GM18519 (cell line): ENCODE measurements around the gene CEACAM21.
"Not testable (repeated sequence)": the region's sequence is repeated elsewhere in the genome, so short reads cannot be mapped to it uniquely, and the experiment has no call there.

Experiments used
- ATAC-seq: cut with Tn5 transposase; IDR thresholded peaks from one replicate; pipeline ENCODE4 v1.9.1; 2021; ENCODE audit warnings: mild to moderate bottlenecking, moderate library complexity; ENCODE audit not compliant: unreplicated experiment, low FRiP score

CEACAM21 gene

DNA sequence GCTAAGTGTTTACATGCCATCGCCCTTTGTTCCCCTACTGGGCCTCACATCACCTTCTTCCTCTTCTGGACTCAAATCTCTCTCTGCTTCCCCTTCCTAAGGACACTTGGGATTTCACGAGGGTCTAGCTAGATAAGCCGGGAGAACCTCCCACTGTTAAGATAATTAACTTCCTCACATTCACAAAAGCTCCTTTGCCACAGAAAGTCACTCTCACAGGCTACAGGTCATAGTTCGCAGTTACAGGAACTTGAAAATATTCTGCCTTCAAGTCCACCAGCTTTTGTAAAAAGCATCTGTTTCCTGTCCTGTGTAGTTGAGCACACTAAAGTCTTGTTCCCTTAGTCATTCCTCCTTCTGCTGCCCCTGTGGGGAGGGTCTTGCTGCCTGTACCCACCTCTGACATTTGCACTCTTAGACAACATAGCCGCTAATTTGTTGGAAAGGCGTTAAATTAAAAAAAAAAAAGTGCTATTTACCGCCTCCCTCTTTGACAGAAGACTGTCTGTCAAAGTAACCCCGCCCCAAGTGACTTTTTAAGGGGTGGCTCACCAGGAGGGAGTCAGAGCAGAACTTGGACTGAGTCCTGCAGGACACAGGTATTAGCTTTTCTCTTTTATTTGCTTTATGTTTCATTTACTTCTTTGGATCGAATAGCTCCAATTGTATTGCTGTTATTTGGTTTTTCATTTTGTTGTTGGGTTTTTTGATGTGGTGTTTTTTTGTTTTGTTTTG is 26.8 kb upstream of the CEACAM21 start:
- peak; percentile 48 for ATAC-seq

DNA sequence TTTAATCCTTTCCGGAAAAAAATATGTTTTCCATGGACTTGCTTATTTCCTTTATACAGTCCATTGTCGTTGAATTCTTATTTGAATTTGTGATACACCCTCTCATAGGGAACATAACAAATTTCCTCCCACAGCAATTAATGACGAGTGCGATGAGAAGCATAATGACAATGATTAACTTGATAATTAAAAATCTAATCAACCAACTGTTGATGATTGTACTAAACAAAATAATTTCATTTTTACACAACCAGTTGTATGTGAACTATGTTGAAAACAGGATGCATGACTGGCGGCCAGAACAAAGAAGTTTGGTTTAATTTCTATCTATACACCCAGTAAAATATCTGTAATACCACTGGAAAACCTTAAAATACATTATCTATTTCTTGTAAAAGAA is 26.1 kb upstream of the CEACAM21 start:
- ATAC-seq: no peak

DNA sequence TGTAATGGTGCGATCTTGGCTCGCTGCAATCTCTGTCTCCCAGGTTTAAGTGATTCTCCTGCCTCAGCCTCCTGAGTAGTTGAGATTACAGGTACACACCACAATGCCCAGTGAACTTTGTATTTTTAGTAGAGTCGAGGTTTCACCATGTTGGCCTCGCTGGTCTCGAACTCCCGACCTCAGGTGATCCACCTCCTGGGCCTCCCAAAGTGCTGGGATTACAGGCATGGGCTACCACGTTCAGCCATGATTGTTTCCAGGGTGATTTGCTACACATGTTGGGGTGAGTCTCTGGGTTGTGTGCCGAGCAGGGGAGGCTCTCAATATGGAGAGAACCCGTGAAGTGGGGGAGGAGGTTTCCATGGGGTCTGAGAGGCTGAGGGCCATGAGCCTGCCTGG is 24.8 kb upstream of the CEACAM21 start:
- no peak for ATAC-seq

DNA sequence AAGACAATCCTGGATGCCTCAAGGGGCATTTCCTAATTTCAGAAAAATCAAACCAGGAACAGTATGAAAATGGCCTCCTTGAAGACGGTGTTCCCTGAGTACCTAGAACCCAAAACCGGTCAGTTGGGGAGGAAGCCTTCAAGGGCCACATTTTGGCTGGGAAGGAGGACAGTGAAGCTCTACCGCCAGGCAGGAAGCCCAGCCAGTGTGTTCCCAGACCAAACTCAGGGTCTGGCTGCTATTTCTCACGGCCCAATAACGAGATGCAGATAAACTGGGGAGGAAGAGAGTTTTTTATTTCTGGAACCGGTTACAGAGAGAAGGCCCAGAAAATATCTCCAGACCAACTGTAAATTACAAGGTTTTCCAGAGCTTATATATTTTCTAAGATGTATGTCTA is 24.3 kb upstream of the CEACAM21 start:
- ATAC-seq: no peak

DNA sequence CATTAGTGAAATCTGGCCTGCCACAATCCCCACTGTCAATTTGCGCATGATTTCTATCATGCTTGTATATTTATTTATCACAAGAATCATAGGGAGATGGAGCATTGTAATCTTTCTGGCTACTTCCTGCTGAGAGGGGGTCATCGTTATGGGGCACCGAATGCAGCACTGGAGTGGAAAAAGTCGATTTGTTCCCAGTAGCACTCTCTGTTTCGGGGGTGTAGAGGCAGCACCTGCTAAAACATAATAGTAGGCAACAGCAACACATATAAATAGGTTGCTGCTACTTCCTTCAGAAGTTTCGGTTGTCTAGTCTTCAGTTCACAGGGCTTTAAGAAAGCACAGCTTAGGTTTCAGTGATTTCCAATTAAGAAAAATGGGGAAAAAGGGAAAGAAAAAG is 23.4 kb upstream of the CEACAM21 start:
- no peak for ATAC-seq

DNA sequence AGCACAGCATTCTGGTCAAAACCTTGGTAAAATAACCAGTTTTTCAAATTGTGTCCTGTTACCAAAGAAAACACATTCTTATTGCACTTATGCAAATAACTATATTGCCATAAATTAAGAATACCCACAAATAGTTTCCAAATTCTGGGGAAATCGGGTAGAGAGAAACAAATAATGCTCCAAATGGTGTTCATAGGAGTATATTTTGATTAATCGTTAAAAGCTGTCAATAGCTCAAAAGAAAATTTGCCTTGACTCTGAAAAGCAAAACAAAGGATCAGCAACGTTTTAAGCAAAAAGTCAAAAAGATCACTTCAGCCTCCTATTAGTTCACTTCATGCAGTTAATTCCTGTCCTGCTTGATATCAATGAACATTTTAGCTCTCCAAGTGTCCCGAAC is 22.2 kb upstream of the CEACAM21 start:
- no peak for ATAC-seq

DNA sequence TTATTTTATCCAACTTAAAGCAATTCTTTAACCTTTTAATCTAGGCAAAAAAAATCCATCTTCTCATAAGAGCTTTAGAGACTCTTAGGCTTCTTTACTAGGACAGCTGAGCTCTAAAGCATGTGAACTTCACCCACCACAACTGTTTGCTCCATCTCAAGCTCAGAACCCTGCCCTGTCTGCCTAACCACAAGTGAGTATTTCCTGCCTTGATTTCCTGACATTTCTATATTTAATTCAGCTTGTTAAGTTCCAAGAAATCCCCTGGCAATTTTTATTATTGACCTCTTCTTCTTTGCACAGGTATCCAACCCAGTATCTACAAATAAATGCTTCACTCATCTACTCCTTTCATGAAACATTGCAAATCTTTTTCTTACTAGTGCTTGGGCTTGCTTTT is 21.1 kb upstream of the CEACAM21 start:
- ATAC-seq: no peak

DNA sequence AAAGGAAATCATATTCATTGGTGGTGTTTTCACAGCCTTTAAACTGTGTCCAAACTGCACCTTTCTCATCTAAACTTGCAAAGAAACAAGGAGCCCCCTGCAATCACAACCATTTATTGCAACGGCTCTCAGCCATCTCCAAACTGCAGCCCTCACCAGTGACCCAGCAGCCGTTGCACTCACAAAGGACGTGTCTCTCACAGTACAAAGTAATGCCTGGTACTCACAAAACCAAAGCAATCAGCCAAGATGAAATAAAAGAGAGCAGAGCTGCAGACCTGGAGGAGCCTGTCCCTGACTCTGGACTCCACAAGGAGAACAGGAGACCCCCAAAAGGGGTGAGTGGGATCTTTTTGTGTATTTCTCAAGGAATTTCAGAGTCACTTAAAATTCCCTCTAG is 20.2 kb upstream of the CEACAM21 start:
- ATAC-seq: no peak

DNA sequence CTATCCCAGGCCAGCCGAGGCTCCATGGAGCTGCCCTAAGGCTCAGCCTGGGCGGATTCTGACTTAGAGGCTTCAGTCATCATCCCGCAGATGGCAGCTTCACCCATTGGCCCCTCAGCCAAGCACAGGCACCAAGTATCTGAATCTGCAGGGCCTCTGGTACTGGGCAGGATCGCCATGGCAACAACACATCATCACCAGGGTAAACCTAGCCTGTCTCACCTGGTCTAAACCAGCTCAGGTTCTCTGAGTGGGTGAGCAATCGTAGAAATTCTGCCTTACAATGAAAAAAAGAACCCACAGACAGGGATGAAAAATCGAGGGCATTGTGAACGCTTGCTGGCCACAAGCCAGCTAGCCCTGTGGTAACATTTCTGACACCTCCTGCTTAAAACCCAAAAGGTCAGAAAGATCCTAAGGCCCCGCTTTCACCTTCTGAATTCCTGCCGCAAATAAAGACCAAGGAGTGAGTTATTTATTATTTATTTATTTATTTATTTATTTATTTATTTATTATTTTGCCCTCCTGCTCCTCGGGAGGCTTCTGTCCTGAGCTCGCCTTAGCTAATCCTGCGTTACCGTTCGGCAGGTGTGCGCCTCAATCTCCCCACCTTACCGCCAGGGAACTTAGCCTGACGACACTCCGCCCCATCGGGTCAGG is 12.0 kb upstream of the CEACAM21 start:
- ATAC-seq: no peak

DNA sequence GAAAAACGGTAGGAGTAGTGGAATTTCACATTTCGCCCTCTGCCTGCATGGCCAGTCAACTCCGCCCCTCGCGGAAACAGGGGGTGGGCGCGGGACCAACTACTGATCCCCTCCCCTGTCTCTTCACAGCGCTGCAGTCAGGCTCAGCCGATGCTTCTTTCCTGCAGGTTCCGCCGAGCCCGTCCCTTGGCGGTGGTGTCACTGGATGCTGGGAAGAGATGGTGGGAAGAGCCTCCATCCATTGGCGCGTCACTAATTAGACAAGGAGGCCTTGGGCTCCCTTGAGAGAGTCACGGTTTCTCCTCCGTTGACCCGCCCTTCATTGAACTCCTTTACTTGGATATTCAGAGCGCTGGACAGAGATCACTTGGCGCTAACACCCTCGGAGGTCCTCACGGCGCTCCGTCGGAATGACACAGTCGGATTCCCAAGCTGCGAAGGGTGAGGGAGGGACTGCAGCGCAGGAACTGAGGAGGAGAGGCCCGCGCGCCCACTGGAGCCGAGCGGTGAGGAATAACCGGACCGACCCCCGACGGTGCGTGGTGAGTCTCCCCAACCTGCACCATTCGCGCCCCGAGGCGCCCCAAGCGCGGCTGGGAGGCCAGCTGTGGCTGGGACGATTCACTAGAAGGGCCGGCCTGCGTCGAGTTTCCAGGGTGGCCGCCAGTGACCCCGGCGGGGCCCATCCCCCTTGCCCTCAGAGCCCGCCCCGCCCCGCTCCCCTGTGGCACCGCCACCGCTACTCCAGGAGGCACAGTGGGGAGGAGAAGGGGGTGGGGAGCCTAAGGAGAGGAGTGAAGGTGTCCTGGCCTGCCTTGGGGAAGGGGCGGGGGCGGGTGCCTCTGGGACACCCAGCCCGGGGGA is 11.2 kb upstream of the CEACAM21 start:
- ATAC-seq: no peak

DNA sequence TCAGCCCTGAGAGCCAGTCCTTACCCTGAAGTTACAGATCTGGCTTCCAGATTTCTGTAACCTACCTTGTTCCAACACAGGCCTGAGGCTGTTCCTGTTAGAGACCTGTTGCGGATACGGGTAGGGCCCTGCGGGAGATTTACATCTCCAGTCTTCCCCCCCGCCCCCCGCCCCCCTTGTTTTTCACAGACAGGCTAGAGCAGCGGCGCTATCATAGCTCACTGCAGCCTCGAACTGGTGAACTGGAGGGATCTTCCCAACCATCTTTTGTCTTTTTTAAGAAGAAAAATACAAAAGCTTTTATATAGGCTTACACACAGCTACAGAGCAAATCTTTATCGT is 10.6 kb upstream of the CEACAM21 start:
- ATAC-seq: no peak

DNA sequence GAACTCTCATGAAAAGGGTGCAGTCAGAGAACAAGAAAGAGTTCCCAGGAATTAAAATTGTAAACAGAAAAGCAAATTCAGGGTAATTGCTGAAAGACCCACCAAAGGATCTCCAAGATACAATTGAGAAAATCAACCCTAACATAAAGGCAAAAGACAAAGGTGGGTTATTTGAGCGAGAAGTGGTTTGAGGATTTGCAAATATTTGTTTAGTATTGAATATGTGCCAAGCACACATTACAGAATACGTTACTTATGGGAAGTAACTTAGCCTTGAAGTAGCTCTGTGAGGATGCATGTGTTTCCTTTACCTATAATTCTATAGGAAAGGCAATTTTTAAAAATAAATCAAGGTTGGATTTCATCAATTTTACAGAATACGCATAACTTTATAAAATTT is 10.0 kb upstream of the CEACAM21 start:
- no peak for ATAC-seq

DNA sequence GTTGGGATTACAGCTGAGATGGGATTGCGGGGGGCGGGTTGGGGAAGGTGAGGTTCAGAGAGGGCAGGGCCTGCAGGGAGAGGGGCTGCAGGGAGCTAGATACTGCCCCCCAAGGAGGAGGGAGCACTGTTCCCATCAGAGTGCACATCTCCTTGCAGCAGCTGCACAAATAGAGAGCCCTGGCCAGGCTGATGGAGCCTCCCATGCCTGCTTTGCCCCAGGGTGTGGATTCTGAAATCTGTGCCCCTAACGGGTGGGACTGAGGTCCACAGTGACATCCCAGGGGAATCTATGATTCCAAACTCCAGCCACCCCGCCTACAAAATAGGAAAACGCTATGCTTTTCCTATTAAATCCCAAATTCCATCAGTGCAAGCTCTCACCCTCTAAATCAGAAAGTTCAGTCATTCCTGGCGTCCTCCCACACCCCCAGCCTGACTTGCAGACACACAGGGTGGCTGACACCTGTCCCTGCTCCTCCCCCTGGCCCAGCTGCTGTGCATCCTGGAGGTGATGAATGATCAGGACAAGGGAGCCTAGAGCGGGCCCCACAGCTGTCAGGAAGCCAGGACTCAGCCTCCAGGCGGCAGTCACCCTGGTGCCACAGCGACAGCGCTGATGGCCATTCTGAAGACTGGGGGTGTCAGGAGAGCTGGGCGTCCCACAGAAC is 6.3 kb upstream of the CEACAM21 start:
- ATAC-seq: no peak

DNA sequence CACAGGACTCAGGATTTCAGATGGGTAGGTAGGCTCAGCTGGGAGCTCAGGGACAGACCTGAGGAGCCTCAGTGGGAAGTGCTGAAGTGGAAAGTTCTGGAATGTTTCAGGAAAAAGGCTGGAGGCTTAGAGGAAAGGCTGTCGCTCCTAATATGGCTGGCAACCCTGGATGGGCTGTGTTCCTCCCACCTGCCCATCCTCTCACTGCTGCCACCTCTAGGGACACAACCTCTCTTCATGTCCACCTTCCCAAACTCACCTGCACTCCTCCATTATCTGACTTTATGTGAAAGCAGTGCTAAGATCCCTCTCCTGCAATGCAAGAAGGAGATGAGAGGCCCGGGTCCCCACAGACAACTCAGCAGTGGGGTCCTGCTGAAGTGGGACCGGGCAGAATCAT is 5.8 kb upstream of the CEACAM21 start:
- ATAC-seq: no peak

DNA sequence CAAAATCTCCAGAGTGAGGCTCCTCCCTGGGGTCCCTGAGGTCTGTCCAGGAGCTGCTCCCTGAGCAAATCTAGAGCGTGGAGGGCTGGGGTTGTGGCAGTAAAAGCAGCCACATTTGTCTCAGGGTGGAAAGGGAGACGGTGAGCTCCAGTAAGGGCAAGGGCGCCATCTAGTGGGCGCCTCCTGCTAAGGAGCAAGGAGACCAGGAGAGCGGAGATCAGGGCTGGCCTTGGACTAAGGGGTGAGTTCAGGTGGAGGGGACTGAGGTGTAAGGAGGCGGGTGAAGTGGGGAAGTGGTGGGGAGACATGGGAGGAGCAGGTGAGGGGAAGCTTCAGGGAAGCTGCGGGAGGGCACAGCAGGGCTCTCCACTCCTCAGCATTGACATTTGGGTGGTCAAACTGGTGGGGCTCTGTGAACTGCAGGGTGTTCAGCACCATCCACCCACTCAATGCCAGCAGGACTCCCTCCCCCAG is 5.3 kb upstream of the CEACAM21 start:
- no peak for ATAC-seq

DNA sequence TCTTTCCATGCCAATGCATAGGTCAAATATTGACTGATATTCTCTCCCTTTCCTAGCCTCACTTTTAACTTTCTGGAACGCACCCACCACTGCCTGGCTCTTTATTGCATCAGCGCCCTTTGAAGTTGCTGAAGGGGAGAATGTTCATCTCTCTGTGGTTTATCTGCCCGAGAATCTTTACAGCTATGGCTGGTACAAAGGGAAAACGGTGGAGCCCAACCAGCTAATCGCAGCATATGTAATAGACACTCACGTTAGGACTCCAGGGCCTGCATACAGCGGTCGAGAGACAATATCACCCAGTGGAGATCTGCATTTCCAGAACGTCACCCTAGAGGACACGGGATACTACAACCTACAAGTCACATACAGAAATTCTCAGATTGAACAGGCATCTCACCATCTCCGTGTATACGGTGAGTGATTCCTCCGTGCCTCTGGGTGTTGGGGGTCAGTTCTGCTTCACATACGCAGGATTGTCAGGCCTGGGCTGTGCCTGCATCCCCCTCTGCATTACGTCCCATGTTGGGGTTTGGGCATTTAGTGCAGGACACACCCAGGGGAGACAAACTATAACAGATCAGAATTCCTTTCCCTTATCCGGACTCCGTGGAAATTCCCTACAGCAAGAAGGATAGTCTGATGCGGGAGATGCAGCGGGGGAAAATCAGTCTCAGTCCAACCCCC is 1.3 kb downstream of the CEACAM21 start:
- ATAC-seq: no peak

DNA sequence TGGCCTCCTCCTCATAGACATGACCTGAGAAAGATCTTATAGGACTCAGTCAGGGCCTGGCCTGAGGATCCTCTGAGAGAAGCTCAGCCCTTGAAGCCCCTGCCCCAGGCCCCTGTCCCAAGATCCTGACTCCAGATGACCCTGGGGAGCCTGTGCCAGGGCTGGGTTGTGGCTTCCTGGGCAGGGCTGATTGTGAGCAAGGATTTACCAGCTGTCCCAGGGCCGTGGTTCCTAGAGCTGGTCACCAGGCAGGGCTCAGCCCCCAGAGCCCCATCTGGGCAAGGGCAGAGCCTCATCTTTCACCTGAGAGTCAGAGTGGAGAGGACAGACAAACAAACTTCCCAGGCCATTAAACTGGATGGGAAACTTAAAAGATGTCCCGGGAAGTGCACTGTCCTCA is 1.9 kb downstream of the CEACAM21 start:
- no peak for ATAC-seq

DNA sequence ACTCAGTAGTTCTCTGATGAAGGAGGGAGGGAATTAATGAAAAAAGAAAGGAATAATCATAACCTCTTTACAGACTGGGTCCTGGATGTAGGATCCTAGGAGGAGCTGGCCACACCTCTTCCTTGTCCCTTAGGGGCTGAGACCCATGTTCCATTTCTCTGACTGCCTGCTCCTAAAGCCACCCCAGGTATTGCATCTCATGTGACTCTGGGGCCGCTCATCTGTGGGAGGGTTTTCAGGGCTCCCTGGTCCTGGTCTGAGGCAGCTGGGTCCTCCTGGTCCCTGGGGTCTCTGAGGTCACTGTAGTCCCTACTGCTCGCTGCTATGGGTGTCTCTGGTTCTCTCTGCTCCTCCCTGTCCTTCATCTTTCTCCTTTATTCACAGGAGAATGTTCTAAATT is 2.9 kb downstream of the CEACAM21 start:
- ATAC-seq: no peak

DNA sequence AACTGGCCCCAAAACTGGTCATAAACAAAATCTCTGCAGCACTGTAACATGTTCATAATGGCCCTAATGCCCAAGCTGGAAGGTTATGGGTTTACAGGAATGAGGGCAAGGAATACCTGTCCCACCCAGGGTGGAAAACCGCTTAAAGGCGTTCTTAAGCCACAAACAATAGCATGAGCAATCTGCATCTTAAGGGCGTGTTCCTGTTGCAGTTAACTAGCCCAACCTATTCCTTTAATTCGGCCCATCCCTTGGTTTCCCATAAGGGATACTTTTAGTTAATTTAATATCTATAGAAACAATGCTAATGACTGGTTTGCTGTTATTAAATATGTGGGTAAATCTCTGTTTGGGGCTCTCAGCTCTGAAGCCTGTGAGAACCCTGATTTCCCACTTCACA is 5.1 kb downstream of the CEACAM21 start:
- ATAC-seq: not testable (repeated sequence)

DNA sequence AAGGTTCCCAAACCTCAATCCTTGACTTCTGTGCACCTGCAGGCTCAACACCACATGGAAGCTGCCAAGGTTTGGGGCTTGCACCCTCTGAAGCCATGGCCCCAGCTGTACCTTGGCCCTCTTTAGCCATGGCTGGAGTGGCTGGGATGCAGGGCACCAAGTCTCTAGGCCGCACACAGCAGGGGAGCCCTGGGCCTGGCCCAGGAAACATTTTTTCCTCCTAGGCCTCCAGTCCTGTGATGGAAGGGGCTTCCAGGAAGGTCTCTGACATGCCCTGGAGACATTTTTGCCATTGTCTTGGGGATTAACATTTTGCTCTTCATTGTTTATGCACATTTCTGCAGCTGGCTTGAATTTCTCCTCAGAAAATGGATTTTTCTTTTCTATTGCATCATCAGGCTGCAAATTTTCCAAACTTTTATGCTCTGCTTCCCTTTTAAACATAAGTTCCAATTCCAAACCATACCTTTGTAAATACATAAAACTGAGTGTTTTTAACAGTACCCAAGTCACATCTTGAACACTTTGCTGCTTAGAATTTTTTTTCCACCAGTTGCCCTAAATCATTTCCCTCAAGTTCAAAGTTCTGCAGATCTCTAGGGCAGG is 6.7 kb downstream of the CEACAM21 start:
- not testable (repeated sequence) for ATAC-seq
